GM23338 (cell line): Measurements from ENCODE around the gene GAB2.

ENCODE experiments used
- CREB1 ChIP-seq: fragments of 250-450 bp; sonication (Bioruptor Pico); IDR thresholded peaks from 2 replicates; pipeline ENCODE4 v1.5.0; 2020; ENCODE audit warnings: low read depth, mild to moderate bottlenecking, moderate library complexity
- EZH2 ChIP-seq: fragments of 200-600 bp; sonication (generic); IDR thresholded peaks from one replicate; pipeline ENCODE4 v1.8.0; 2017; ENCODE audit warnings: antibody characterized with exemption, mild to moderate bottlenecking, low read depth; ENCODE audit not compliant: unreplicated experiment
- EZH2phosphoT487 ChIP-seq: fragments of 200-600 bp; sonication (generic); IDR thresholded peaks from one replicate; pipeline ENCODE4 v1.8.1; 2018; ENCODE audit warnings: antibody characterized with exemption; ENCODE audit not compliant: unreplicated experiment
- JUNB ChIP-seq: IDR thresholded peaks from one replicate; pipeline ENCODE4 v1.6.1; 2016; ENCODE audit warnings: antibody characterized with exemption; ENCODE audit not compliant: unreplicated experiment
- NANOG ChIP-seq: IDR thresholded peaks from 2 replicates; pipeline ENCODE4 v1.6.1; 2016; ENCODE audit warnings: antibody characterized with exemption, borderline replicate concordance
- POLR2AphosphoS5 ChIP-seq: IDR thresholded peaks from 2 replicates; pipeline ENCODE4 v1.6.1; 2016; ENCODE audit warnings: antibody characterized with exemption, low read depth
- STAT1 ChIP-seq: IDR thresholded peaks from one replicate; pipeline ENCODE4 v1.6.1; 2016; ENCODE audit warnings: antibody characterized with exemption; ENCODE audit not compliant: unreplicated experiment
- ZNF114 ChIP-seq: fragments of 250-450 bp; sonication (Bioruptor Pico); IDR thresholded peaks from 2 replicates; pipeline ENCODE4 v1.5.0; 2020; ENCODE audit warnings: mild to moderate bottlenecking, moderate library complexity
- ZNF331 ChIP-seq: fragments of 250-450 bp; sonication (Bioruptor Pico); IDR thresholded peaks from 2 replicates; pipeline ENCODE4 v1.5.0; 2020; ENCODE audit warnings: low read depth, mild to moderate bottlenecking, moderate library complexity
- TF ChIP-seq, protein P1 (sequence below), 2 experiments: fragments of 200-600 bp in 1 of 2; sonication (generic) in 1 of 2; conservative IDR thresholded peaks; 2 replicates each; pipeline versions ENCODE4 v1.5.1 to v1.6.1; 2016 to 2017; ENCODE audit warnings: antibody characterized with exemption in 2 of 2, low read depth in 2 of 2, mild to moderate bottlenecking in 2 of 2, moderate library complexity in 1 of 2
- TF ChIP-seq, protein P2 (sequence below): IDR thresholded peaks from one replicate; pipeline ENCODE4 v1.6.1; 2018; ENCODE audit warnings: antibody characterized with exemption; ENCODE audit not compliant: unreplicated experiment
- TF ChIP-seq, protein P3 (sequence below): IDR thresholded peaks from 2 replicates; pipeline ENCODE4 v1.6.1; 2016; ENCODE audit warnings: antibody characterized with exemption

DNA sequence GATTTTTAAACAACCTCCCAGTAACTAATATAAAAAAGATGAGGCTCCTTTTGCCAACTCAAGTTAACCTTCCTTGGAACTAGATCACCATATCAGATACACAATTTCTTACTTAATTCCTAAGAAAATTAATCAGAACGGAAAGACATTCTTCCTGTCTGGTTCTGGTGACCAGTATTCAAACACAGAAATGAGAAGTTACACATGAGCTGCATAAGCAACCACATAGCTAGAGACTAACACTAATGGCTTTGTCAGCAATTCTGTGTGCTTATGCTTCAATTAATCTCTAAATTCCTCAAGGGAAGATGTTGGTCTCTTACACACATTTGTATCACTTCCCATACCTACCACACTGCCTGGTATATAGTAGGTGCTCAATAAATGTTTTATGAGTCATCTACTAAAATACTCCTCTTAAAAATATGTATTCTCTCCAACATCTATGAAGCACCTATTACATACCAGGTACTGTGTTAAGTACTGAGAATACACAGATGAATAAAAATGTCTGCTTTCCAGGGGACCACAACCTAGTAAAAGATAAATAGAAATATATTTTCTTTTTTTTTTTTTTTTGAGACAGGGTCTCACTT is 54.5 kb downstream of the GAB2 start:
- TF ChIP-seq, protein P1, sequence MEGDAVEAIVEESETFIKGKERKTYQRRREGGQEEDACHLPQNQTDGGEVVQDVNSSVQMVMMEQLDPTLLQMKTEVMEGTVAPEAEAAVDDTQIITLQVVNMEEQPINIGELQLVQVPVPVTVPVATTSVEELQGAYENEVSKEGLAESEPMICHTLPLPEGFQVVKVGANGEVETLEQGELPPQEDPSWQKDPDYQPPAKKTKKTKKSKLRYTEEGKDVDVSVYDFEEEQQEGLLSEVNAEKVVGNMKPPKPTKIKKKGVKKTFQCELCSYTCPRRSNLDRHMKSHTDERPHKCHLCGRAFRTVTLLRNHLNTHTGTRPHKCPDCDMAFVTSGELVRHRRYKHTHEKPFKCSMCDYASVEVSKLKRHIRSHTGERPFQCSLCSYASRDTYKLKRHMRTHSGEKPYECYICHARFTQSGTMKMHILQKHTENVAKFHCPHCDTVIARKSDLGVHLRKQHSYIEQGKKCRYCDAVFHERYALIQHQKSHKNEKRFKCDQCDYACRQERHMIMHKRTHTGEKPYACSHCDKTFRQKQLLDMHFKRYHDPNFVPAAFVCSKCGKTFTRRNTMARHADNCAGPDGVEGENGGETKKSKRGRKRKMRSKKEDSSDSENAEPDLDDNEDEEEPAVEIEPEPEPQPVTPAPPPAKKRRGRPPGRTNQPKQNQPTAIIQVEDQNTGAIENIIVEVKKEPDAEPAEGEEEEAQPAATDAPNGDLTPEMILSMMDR (conservative IDR thresholded peaks at IDR 0.05; ENCODE audit: low read depth in 2 of 2), result no peak
- TF ChIP-seq EZH2 (no peak), POLR2AphosphoS5 (no peak), ZNF331 (CRISPR knock-in tag) (no peak), STAT1 (no peak), EZH2phosphoT487 (no peak), CREB1 (CRISPR knock-in tag) (no peak), ZNF114 (CRISPR knock-in tag) (no peak), NANOG (no peak), JUNB (no peak)
- TF ChIP-seq, protein P2, sequence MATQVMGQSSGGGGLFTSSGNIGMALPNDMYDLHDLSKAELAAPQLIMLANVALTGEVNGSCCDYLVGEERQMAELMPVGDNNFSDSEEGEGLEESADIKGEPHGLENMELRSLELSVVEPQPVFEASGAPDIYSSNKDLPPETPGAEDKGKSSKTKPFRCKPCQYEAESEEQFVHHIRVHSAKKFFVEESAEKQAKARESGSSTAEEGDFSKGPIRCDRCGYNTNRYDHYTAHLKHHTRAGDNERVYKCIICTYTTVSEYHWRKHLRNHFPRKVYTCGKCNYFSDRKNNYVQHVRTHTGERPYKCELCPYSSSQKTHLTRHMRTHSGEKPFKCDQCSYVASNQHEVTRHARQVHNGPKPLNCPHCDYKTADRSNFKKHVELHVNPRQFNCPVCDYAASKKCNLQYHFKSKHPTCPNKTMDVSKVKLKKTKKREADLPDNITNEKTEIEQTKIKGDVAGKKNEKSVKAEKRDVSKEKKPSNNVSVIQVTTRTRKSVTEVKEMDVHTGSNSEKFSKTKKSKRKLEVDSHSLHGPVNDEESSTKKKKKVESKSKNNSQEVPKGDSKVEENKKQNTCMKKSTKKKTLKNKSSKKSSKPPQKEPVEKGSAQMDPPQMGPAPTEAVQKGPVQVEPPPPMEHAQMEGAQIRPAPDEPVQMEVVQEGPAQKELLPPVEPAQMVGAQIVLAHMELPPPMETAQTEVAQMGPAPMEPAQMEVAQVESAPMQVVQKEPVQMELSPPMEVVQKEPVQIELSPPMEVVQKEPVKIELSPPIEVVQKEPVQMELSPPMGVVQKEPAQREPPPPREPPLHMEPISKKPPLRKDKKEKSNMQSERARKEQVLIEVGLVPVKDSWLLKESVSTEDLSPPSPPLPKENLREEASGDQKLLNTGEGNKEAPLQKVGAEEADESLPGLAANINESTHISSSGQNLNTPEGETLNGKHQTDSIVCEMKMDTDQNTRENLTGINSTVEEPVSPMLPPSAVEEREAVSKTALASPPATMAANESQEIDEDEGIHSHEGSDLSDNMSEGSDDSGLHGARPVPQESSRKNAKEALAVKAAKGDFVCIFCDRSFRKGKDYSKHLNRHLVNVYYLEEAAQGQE, result no peak
- TF ChIP-seq, protein P3, sequence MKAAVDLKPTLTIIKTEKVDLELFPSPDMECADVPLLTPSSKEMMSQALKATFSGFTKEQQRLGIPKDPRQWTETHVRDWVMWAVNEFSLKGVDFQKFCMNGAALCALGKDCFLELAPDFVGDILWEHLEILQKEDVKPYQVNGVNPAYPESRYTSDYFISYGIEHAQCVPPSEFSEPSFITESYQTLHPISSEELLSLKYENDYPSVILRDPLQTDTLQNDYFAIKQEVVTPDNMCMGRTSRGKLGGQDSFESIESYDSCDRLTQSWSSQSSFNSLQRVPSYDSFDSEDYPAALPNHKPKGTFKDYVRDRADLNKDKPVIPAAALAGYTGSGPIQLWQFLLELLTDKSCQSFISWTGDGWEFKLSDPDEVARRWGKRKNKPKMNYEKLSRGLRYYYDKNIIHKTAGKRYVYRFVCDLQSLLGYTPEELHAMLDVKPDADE, result no peak
